SK-N-SH (cell line): Measurements from ENCODE around the gene SINHCAF.

Experiments
- EZH2phosphoT487 ChIP-seq: fragments of 200-600 bp; sonication (generic); IDR thresholded peaks from 2 replicates; pipeline ENCODE4 v1.6.1; 2017; ENCODE audit warnings: low read depth, mixed run types, mild to moderate bottlenecking, antibody characterized with exemption, moderate library complexity, borderline replicate concordance
- SIN3A ChIP-seq: IDR thresholded peaks from 2 replicates; pipeline ENCODE4 v1.6.1; 2012; ENCODE audit warnings: low read depth, mild to moderate bottlenecking, low read length, moderate library complexity, borderline replicate concordance

DNA sequence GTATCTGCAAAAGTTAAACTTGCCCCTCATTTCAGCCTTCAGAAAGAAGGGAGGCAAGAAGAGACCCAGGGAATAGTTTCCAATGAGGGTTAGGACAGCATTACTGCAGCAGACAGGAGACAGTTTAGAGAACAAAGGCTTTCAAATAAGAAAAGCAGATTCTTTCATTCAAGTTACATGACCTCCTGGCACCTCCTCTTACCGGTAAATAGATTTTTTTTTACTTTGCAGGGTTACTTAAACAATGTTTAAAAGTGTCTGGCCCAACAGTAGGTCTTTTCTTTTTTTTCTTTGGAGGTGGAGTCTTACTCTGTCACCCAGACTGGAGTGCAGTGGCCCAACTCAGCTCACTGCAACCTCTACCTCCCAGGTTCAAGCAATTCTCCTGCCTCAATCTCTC, 47.1 kb downstream of the SINHCAF start:
- TF ChIP-seq EZH2phosphoT487 (no peak), SIN3A (no peak)
